Ishikawa (cell line): ENCODE measurements around the gene ADARB1.
A peak's percentile ranks its signal among the peaks of the same experiment; 100 is the strongest.

Experiments used
- CEBPB ChIP-seq: IDR thresholded peaks from 2 replicates; pipeline ENCODE4 v1.6.1; 2012
- CREB1 ChIP-seq: IDR thresholded peaks from 2 replicates; pipeline ENCODE4 v1.6.1; 2012; ENCODE audit warnings: low read depth
- EGR1 ChIP-seq: IDR thresholded peaks from 2 replicates; pipeline ENCODE4 v1.6.1; 2012
- EP300 ChIP-seq: IDR thresholded peaks from 2 replicates; pipeline ENCODE4 v1.6.1; 2012; ENCODE audit warnings: borderline replicate concordance
- FOXM1 ChIP-seq: IDR thresholded peaks from 2 replicates; pipeline ENCODE4 v1.6.1; 2012; ENCODE audit warnings: low read depth, borderline replicate concordance
- MAX ChIP-seq: IDR thresholded peaks from 2 replicates; pipeline ENCODE4 v1.6.1; 2012
- NFIC ChIP-seq: IDR thresholded peaks from 2 replicates; pipeline ENCODE4 v1.6.1; 2012
- RAD21 ChIP-seq: IDR thresholded peaks from 2 replicates; pipeline ENCODE4 v1.6.1; 2012; ENCODE audit warnings: low read depth
- REST ChIP-seq: IDR thresholded peaks from 2 replicates; pipeline ENCODE4 v1.6.1; 2012; ENCODE audit warnings: low read depth, mild to moderate bottlenecking
- TAF1 ChIP-seq: IDR thresholded peaks from 2 replicates; pipeline ENCODE4 v1.6.1; 2012; ENCODE audit warnings: low read depth, mild to moderate bottlenecking
- TCF12 ChIP-seq: IDR thresholded peaks from 2 replicates; pipeline ENCODE4 v1.6.1; 2012; ENCODE audit warnings: low read depth
- TEAD4 ChIP-seq: IDR thresholded peaks from 2 replicates; pipeline ENCODE4 v1.6.1; 2012
- USF1 ChIP-seq: IDR thresholded peaks from 2 replicates; pipeline ENCODE4 v1.6.1; 2012
- YY1 ChIP-seq: IDR thresholded peaks from 2 replicates; pipeline ENCODE4 v1.6.1; 2012; ENCODE audit warnings: low read depth
- ZBTB7A ChIP-seq: IDR thresholded peaks from 2 replicates; pipeline ENCODE4 v1.6.1; 2012; ENCODE audit warnings: low read depth

The ADARB1 gene

GRCh38 chr21:45071874-45072737 lies 2.3 kb upstream of the ADARB1 start:
- TF ChIP-seq RAD21 = no peak
- TF ChIP-seq TEAD4 = no peak
- no peak for TF ChIP-seq CEBPB
- no peak for TF ChIP-seq EGR1
- no peak for TF ChIP-seq TAF1
- no peak for TF ChIP-seq ZBTB7A
- no peak for TF ChIP-seq CREB1
- no peak for TF ChIP-seq FOXM1
- TF ChIP-seq TCF12 = no peak
- no peak for TF ChIP-seq REST
- TF ChIP-seq EP300 = no peak
- TF ChIP-seq USF1 = no peak
- TF ChIP-seq YY1 = no peak
- TF ChIP-seq MAX = no peak
- no peak for TF ChIP-seq NFIC

- no peak for TF ChIP-seq NFIC
- TF ChIP-seq RAD21 = no peak
- TF ChIP-seq FOXM1 = no peak
- no peak for TF ChIP-seq MAX
- no peak for TF ChIP-seq CEBPB
- TF ChIP-seq EGR1 = no peak
- TF ChIP-seq ZBTB7A = 0 out of 2 replicates have a peak, but pooled peaks have one; percentile 1
- no peak for TF ChIP-seq EP300
Measured at GRCh38 chr21:45072738-45073300, 1.6 kb upstream of the ADARB1 start.

GRCh38 chr21:45073301-45074047 lies 906 bp upstream of the ADARB1 start:
- TF ChIP-seq RAD21 (no peak), EGR1 (no peak), ZBTB7A (0 out of 2 replicates have a peak, but pooled peaks have one; percentile 14), REST (no peak), CEBPB (no peak)

- TF ChIP-seq YY1 = no peak
- TF ChIP-seq TEAD4 = 0 out of 2 replicates have a peak, but pooled peaks have one; percentile 31
- no peak for TF ChIP-seq EGR1
- TF ChIP-seq TAF1 = no peak; the same call in 1 of the 2 replicates
- no peak for TF ChIP-seq RAD21
- TF ChIP-seq USF1 = no peak
- TF ChIP-seq MAX = peak; percentile 61
- TF ChIP-seq TCF12 = no peak
- TF ChIP-seq NFIC = no peak
- TF ChIP-seq EP300 = no peak
- TF ChIP-seq CEBPB = no peak
- no peak for TF ChIP-seq REST
- no peak for TF ChIP-seq FOXM1
- TF ChIP-seq CREB1 = no peak
- TF ChIP-seq ZBTB7A = 0 out of 2 replicates have a peak, but pooled peaks have one; percentile 27
Measured at GRCh38 chr21:45074818-45075595, 627 bp downstream of the ADARB1 start.
